HG03520 (cell line): ENCODE data around the gene SH2B2.

Experiments used
- ATAC-seq: cut with Tn5 transposase; IDR thresholded peaks from one replicate; pipeline ENCODE4 v1.9.1; 2021; ENCODE audit warnings: mild to moderate bottlenecking, moderate library complexity; ENCODE audit not compliant: unreplicated experiment

The SH2B2 gene

GRCh38 chr7:102264367-102264891 lies 22.2 kb upstream of the SH2B2 start:
- no peak for ATAC-seq

GRCh38 chr7:102266541-102266940 lies 20.1 kb upstream of the SH2B2 start:
- ATAC-seq: no peak

DNA sequence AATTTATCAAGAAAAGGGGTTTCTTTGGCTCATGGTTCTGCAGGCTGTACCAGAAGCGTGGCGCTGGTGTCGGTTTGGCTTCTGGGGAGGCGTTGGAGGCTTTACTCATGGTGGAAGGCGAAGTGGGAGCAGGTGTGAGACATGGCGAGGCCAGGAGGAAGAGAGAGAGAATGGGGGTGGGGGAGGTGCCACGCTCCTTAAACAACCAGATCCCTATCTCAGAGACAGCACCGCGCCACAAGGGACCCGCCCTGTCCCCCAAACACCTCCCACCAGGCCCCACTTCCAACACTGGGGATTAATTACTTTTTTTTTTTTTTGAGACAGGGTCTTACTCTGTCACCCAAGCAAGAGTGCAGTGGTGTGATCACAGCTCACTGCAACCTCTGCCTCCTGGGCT lies 18.0 kb upstream of the SH2B2 start:
- ATAC-seq: no peak

- ATAC-seq: no peak
These were observed 16.3 kb upstream of the SH2B2 start for GRCh38 chr7:102270178-102270887.

GRCh38 chr7:102271158-102271798 lies 15.4 kb upstream of the SH2B2 start:
- no peak for ATAC-seq

DNA sequence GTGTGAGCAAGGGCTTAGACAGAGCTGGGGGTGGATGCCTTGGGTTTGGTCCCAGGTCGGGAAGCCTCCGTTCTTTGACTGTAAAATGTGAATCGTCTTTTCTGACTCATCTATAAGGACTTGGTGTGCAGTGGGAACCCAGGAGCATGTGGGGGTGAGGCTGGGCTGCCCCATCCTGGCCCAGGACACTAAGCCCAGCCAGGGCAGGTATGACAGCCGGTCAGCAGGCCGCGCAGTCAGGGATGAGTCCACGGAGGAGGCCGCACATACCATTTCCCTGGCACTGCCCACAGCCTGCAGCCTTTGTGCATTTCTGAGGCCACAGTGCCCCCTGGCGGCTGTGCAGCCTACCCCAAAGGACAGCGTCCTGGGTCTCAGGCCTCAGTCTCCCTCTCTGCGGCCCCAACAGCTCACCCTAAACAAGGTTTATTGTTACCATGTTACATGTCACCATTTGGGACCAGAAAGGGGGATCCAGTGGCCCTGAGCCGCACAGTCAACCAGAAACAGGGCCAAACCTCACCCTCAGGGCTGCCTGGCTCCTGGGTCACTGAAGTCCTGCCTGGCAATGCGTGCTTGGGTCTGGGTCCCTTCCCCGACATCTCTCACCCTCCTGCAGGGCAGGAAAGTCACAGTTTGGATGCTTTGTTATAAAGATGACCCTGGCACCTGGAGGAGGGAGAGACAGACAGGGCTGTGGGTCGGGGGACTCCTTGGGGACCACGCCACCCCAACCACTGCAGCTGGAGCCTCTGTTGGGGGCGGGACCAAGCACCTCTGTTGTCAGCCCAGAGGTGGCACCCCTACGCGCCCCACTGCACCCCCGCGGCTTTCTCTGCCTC lies 14.4 kb upstream of the SH2B2 start:
- ATAC-seq: no peak

DNA sequence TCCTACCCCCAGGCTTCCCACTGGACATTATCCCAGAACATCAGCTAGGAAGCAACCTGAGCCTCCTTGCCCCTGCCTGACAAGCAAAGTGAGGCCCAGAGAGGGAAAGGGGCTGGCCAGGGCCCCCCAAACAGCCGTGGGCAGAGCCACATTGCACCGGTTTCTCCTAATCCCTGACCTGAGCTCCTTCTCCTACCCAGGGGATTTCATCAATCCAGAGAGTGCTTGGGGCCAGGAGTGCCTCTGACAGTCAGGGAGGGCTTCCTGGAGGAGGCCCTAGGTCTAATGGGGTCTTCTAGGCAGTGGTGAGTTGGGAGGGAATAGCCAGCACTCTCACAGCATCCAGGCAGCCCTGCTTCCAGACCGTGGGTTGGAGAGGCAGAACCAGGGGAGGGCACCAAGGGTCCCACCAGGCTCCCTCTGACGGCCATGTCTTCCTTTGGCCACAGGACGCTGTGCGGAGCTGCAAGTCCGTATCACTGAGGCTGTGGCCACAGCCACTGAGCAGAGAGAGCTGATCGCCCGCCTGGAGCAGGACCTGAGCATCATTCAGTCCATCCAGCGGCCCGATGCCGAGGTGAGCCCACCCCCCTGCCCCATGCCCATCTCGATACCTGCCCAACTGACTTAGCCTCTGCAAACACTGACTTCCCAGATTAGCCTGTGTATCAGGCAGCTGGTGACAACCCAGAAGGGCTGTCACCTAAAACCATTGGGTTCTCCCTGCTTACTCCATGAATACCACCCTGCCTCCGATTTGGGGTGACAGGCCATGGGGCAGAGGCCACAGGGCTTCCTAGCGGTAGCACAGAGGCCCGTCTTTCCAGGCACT lies 13.5 kb upstream of the SH2B2 start:
- no peak for ATAC-seq

- ATAC-seq: no peak
These were observed 12.6 kb upstream of the SH2B2 start for GRCh38 chr7:102273749-102274712.

DNA sequence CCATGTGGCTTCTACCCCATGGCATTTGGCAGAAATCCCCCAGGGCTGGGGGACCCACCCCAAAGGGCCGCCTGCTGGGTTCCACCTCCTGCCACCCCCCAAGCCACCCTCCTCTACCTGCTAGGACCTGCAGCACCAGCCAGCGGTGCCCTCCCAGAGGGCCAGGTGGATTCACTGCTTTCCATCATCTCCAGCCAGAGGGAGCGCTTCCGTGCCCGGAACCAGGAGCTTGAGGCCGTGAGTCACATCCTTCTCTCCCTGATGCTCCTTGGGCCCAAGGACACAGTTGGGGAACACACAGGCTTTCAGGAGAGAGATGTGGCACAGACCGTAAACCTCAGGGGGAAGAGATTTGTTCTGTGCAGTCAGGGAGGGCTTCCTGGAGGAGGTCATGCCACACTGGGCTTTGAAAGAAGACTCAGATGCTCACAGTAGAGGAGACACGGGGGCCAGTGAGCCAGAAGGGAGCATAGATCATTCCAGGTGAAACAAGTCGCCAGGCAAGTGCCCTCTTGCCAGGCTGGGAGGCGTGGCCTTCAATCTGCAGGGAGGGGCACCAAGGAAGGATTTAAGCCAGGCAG lies 11.5 kb upstream of the SH2B2 start:
- ATAC-seq: no peak

DNA sequence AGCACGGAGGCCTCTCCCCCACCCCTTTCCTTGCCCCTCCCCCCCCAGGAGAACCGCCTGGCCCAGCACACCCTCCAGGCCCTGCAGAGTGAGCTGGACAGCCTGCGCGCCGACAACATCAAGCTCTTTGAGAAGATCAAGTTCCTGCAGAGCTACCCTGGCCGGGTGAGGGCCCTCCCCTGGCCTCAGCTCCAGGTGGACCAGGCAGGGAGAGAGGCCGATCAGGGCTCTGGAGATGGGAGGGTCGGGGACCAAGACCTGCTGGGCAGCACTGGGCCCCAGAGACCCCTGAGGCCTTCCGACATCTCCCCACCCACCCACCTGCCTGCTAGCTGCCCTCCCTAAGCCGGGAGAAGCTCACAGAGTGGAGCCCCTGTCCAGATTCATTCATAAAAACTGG lies 8.8 kb upstream of the SH2B2 start:
- ATAC-seq: no peak

DNA sequence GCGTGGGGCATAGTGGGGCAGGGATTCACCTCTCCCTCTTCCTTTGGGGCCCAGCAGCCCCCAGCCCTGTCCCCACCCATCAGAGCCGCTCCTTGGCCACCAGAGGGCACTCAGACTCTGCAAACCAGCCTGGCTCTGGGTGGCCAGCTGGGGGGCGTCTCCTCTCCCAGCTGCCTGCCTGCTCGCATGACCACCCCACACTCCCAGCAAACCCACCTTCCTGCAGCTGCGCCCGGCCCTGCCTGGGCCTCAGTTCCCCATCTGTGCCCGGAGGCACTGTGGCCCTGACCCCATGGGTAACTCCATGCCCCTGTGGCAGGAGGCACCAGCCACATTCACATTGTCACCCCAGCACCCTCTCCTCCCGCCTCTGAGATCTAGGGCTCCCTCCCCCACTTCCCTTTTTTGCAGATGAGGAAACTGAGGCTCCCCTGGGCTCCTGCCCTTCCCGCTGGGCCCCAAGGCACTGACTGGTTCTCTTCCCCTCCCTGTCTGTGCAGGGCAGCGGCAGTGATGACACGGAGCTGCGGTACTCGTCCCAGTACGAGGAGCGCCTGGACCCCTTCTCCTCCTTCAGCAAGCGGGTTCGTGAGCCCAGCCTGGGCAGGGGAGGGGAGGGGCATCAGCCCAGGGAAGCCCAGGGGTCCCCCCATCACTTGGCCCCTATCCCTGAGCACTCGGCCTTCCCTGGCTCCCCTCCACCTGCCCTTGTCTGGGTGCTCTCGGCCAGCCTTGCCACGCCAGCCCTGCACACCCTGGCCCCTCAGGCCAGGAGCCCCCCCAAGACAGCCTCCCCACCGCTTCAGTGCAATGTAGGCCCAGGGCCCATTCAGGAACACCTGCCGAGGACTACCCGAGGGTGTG lies 6.9 kb upstream of the SH2B2 start:
- peak; percentile 51 for ATAC-seq

- no peak for ATAC-seq
These were observed 6.1 kb upstream of the SH2B2 start for GRCh38 chr7:102280521-102280920.

DNA sequence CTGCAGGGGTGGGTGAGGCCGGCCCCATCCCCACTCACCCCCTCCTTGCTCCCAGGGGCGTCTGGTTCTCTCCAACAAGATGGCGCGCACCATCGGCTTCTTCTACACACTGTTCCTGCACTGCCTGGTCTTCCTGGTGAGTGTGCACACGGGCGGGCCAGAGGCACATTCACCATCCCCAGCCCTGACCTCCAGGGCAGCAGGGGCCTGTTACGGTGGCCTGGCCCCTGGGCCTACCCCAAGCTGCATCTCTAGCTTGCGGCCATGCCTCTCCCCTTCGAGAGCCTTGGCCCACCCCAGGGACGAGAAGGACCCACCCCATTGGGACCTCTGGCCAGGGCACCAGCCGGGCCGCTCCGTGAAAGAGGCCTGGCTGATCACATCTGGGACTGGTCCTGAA lies 4.9 kb upstream of the SH2B2 start:
- ATAC-seq: no peak

GRCh38 chr7:102282465-102283362 lies 4.0 kb upstream of the SH2B2 start:
- ATAC-seq: no peak

DNA sequence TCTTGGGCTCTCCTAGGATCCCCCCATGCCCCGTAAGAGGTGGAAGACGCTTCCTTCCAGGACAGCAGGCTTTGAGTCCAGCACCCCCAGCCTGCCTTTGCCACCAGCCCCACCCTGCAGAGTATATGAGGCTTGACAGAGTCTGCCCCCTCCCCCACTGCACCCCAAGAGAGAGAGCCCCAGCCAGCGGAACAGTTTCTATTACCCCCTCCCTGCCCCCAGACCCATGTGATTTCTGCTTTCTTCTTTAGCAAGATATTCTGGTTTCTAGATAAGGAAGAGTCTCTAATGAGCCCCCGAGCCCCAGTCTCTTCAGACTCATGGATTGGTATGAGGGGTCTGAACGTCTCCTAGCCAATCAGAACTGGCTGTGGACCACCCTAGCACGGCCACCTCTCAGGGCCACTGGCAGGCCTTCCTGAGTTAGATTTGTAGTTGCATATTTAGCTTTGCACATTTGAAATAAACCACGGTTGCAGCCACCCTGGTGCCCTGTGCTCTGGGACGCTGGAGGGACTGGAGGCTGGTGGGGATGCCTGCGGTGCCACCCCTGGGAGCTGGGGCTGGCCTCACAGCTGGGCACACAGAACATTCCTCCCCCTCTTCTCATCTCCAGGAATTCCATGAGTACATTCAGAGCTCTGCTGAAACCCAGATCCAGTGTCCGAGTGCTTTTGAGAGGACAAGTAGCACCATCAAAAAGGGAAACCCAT lies 3.0 kb upstream of the SH2B2 start:
- ATAC-seq: no peak

GRCh38 chr7:102284399-102284798 lies 2.3 kb upstream of the SH2B2 start:
- ATAC-seq: no peak
